HG02885 (cell line): ENCODE data around the gene KLF16.

Source experiments
- ATAC-seq: cut with Tn5 transposase; IDR thresholded peaks from one replicate; pipeline ENCODE4 v1.9.1; 2021; ENCODE audit warnings: mild to moderate bottlenecking; ENCODE audit not compliant: unreplicated experiment, poor library complexity

The KLF16 gene

GRCh38 chr19:1845642-1846041, 17.7 kb downstream of the KLF16 start:
- no peak for ATAC-seq

- ATAC-seq = no peak
These were observed 18.3 kb downstream of the KLF16 start for GRCh38 chr19:1845125-1845515.

- ATAC-seq = no peak
These were observed 18.8 kb downstream of the KLF16 start for GRCh38 chr19:1844513-1845124.

GRCh38 chr19:1843646-1844394, 19.6 kb downstream of the KLF16 start:
- ATAC-seq = no peak

- no peak for ATAC-seq
These were observed 20.3 kb downstream of the KLF16 start for GRCh38 chr19:1843116-1843515.

GRCh38 chr19:1841209-1841924, 22.0 kb downstream of the KLF16 start:
- ATAC-seq = no peak

GRCh38 chr19:1840541-1841115, 22.8 kb downstream of the KLF16 start:
- ATAC-seq = no peak

GRCh38 chr19:1839658-1840540, 23.5 kb downstream of the KLF16 start:
- no peak for ATAC-seq

- no peak for ATAC-seq
These were observed 25.7 kb downstream of the KLF16 start for GRCh38 chr19:1837625-1838105.

- ATAC-seq = no peak
These were observed 26.2 kb downstream of the KLF16 start for GRCh38 chr19:1837222-1837565.

GRCh38 chr19:1836458-1837221, 26.7 kb downstream of the KLF16 start:
- ATAC-seq = no peak

GRCh38 chr19:1833540-1833939, 29.8 kb downstream of the KLF16 start:
- ATAC-seq = no peak

- ATAC-seq = no peak
These were observed 31.2 kb downstream of the KLF16 start for GRCh38 chr19:1832046-1832663.

- ATAC-seq = no peak
These were observed 32.4 kb downstream of the KLF16 start for GRCh38 chr19:1830978-1831377.

GRCh38 chr19:1830568-1830967, 32.8 kb downstream of the KLF16 start:
- no peak for ATAC-seq

- ATAC-seq = no peak
These were observed 33.4 kb downstream of the KLF16 start for GRCh38 chr19:1829958-1830357.

- ATAC-seq = no peak
These were observed 34.8 kb downstream of the KLF16 start for GRCh38 chr19:1828279-1829238.
